ENCODE results near the gene LRRTM2.

- TF ChIP-seq CTCF (IDR thresholded peaks at IDR 0.05) (no peak), POLR2A (IDR thresholded peaks at IDR 0.05) (no peak)
Measured at GRCh38 chr5:138824516-138824915, 50.6 kb downstream of the LRRTM2 start.

All from uterus (tissue), 2 donors.